Retinal pigment epithelial cell (primary cell): ENCODE results near the gene UTP14A.

ENCODE experiments used
- DNase-seq: peaks from one replicate; pipeline ENCODE4 v3.0.0-alpha.2; 2010; ENCODE audit warnings: low read depth
- H3K4me3 ChIP-seq: 2 replicates; pipeline ENCODE4 v1.5.1; 2011; ENCODE audit warnings: mild to moderate bottlenecking, low read length, control low read depth, moderate library complexity
- TF ChIP-seq, protein P1 (sequence below): conservative IDR thresholded peaks from 2 replicates; pipeline ENCODE4 v1.5.1; 2011; ENCODE audit warnings: low read depth, low read length, control low read depth, inconsistent platforms

The UTP14A gene

GRCh38 chrX:129933700-129934099 lies 27.7 kb downstream of the UTP14A start:
- TF ChIP-seq, protein P1, sequence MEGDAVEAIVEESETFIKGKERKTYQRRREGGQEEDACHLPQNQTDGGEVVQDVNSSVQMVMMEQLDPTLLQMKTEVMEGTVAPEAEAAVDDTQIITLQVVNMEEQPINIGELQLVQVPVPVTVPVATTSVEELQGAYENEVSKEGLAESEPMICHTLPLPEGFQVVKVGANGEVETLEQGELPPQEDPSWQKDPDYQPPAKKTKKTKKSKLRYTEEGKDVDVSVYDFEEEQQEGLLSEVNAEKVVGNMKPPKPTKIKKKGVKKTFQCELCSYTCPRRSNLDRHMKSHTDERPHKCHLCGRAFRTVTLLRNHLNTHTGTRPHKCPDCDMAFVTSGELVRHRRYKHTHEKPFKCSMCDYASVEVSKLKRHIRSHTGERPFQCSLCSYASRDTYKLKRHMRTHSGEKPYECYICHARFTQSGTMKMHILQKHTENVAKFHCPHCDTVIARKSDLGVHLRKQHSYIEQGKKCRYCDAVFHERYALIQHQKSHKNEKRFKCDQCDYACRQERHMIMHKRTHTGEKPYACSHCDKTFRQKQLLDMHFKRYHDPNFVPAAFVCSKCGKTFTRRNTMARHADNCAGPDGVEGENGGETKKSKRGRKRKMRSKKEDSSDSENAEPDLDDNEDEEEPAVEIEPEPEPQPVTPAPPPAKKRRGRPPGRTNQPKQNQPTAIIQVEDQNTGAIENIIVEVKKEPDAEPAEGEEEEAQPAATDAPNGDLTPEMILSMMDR: no peak
- DNase-seq: no peak
- no peak overlapping the region for H3K4me3 ChIP-seq

- H3K4me3 ChIP-seq: no peak overlapping the region
- DNase-seq: no peak
- TF ChIP-seq, protein P1: no peak
These were observed 28.5 kb downstream of the UTP14A start for GRCh38 chrX:129934461-129934860.

DNA sequence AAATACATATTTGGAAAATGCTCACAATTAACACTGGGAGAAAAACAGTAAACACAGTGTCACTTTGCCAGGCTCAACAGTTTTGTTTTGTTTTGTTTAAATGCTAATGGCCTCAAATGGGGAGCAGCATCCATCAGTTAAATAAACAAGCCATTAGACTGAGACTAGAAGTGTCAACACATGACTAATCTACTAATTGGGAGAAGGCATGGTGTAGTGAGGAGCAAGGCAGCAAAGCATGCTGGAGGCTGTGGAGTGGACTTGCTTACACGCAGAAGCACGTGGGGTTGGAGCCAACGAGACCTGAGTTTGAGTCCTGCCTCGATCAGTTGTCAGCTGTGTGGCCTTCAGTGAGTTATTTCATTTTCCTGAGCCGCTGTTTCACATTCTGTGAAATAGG lies 29.0 kb downstream of the UTP14A start:
- no peak for DNase-seq
- TF ChIP-seq, protein P1: no peak
- H3K4me3 ChIP-seq: no peak overlapping the region

DNA sequence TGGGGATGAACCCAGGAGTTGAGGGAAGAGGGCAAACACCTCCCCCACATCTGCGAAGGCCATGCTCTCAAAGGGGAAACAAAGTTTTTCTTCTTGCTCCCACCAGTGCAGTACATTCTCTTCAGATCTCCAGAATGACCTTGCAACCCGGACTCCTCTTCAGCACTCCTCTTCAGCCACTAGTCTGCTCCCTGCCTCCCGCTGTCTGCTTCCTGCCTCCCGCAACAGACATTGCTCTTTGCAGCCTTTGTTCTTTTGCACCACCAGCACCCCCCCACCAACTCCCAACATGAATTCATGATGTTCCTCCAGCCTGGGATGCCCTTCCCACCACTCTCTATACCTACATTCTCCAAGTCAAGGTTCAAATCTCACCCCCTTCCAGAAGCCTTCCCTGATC lies 32.1 kb downstream of the UTP14A start:
- no peak for DNase-seq
- TF ChIP-seq, protein P1: no peak
- H3K4me3 ChIP-seq: no peak overlapping the region

GRCh38 chrX:129939986-129940385 lies 34.0 kb downstream of the UTP14A start:
- no peak overlapping the region for H3K4me3 ChIP-seq
- TF ChIP-seq, protein P1: no peak

DNA sequence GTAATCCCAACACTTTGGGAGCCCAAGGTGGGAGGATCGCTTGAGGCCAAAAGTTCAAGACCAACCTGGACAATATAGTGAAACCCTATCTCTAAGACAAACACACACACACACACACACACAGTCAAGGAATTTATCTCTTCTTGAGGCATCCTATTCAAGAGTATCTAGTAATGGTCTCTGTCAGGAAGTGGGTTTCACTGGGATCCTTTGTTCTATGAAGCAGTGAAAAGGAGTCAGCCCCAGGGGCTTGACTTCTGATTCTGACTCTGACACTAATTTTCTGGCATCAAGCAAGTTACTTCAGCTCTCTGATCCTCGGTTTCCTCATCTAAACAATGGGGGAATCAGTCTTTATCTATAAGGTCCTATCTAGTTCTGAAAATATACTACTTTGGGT lies 34.8 kb downstream of the UTP14A start:
- TF ChIP-seq, protein P1: no peak
- no peak overlapping the region for H3K4me3 ChIP-seq
- no peak for DNase-seq

More at GRCh38 chrX:129939986-129940385, 34.0 kb downstream of the UTP14A start:
- DNase-seq: no peak

- H3K4me3 ChIP-seq: no peak overlapping the region
- no peak for DNase-seq
- TF ChIP-seq, protein P1: no peak
These were observed 39.2 kb downstream of the UTP14A start for GRCh38 chrX:129945131-129945530.
